Putamen (tissue), 1 donor: ENCODE results near the gene SENP7.
"Not testable (repeated sequence)": the region's sequence is repeated elsewhere in the genome, so short reads cannot be mapped to it uniquely, and the experiment has no call there.

Experiments
- DNase-seq: peaks from one replicate; pipeline ENCODE4 v3.0.0-alpha.2; 2016; ENCODE audit warnings: low spot score

Gene SENP7

GRCh38 chr3:101329016-101329673, 183.9 kb downstream of the SENP7 start:
- DNase-seq, result no peak

- no peak for DNase-seq
These were observed 187.4 kb downstream of the SENP7 start for GRCh38 chr3:101325393-101326134.

GRCh38 chr3:101320475-101320874, 192.5 kb downstream of the SENP7 start, which contains the start of gene IMPG2:
TSS of gene IMPG2 (minus strand) at chr3:101320575. CDS start at chr3:101320372, 203 bp downstream.
- no peak for DNase-seq

- DNase-seq, result no peak
These were observed 193.5 kb downstream of the SENP7 start for GRCh38 chr3:101319531-101319930.

GRCh38 chr3:101312545-101312944, 200.5 kb downstream of the SENP7 start:
- DNase-seq, result no peak

GRCh38 chr3:101311676-101312075, 201.3 kb downstream of the SENP7 start:
- no peak for DNase-seq

- DNase-seq, result no peak
These were observed 202.0 kb downstream of the SENP7 start for GRCh38 chr3:101310978-101311375.

- not testable (repeated sequence) for DNase-seq
These were observed 204.8 kb downstream of the SENP7 start for GRCh38 chr3:101308147-101308772.

- DNase-seq, result no peak
These were observed 209.2 kb downstream of the SENP7 start for GRCh38 chr3:101303836-101304235.

GRCh38 chr3:101303089-101303731, 209.8 kb downstream of the SENP7 start:
- no peak for DNase-seq

- no peak for DNase-seq
These were observed 212.9 kb downstream of the SENP7 start for GRCh38 chr3:101300073-101300472.

GRCh38 chr3:101292027-101292426, 221.0 kb downstream of the SENP7 start:
- DNase-seq, result no peak

- DNase-seq, result no peak
These were observed 224.7 kb downstream of the SENP7 start for GRCh38 chr3:101288294-101288693.

GRCh38 chr3:101284757-101285156, 228.3 kb downstream of the SENP7 start:
- no peak for DNase-seq

- DNase-seq, result no peak
These were observed 231.4 kb downstream of the SENP7 start for GRCh38 chr3:101281521-101282030.

- DNase-seq, result peak; percentile 31
These were observed 233.1 kb downstream of the SENP7 start for GRCh38 chr3:101279765-101280385.

GRCh38 chr3:101279162-101279561, 233.8 kb downstream of the SENP7 start:
- DNase-seq, result no peak

GRCh38 chr3:101278727-101279126, 234.3 kb downstream of the SENP7 start:
- DNase-seq, result no peak
